Neural cell (in vitro differentiated cells): ENCODE data around the gene RIIAD1. TPM values are rescaled to one million over a fixed set of nuclear protein-coding genes. Genes with fewer than 3 reads are reported as not detected.

Experiments
- H2AFZ ChIP-seq: fragments of 200-600, 300-800 bp; sonication (generic), shearing (Covaris generic); 2 replicates; pipeline ENCODE4 v1.6.0; 2014; ENCODE audit warnings: low read depth, mild to moderate bottlenecking, antibody characterized with exemption, low read length, moderate library complexity
- H3F3A ChIP-seq: fragments of 200-600 bp; shearing (Covaris generic); 2 replicates; pipeline ENCODE4 v1.6.1; 2016; ENCODE audit warnings: mild to moderate bottlenecking, moderate library complexity, mixed read lengths, antibody characterized with exemption, low read length; ENCODE audit not compliant: insufficient read depth, poor library complexity, severe bottlenecking
- H3K27ac ChIP-seq: fragments of 200-600, 300-800 bp; sonication (generic), shearing (Covaris generic); 2 replicates; pipeline ENCODE4 v1.5.1; 2014; ENCODE audit warnings: mild to moderate bottlenecking, low read length, moderate library complexity
- H3K27me3 ChIP-seq: fragments of 300-800, 200-600 bp; sonication (generic), shearing (Covaris generic); 2 replicates; pipeline ENCODE4 v1.6.0; 2014; ENCODE audit warnings: mild to moderate bottlenecking, low read depth, low read length, moderate library complexity; ENCODE audit not compliant: insufficient read depth
- H3K36me3 ChIP-seq: fragments of 300-800, 200-600 bp; sonication (generic), shearing (Covaris generic); 2 replicates; pipeline ENCODE4 v1.5.1; 2014; ENCODE audit warnings: mild to moderate bottlenecking, antibody characterized with exemption, low read length, moderate library complexity; ENCODE audit not compliant: insufficient read depth
- H3K4me2 ChIP-seq: fragments of 300-800, 200-600 bp; sonication (generic), shearing (Covaris generic); 2 replicates; pipeline ENCODE4 v1.6.0; 2014; ENCODE audit warnings: mild to moderate bottlenecking, low read length
- H3K4me3 ChIP-seq: fragments of 300-800, 200-600 bp; sonication (generic), shearing (Covaris generic); 2 replicates; pipeline ENCODE4 v1.5.1; 2014; ENCODE audit warnings: mild to moderate bottlenecking, low read length, moderate library complexity
- H3K79me2 ChIP-seq: fragments of 200-600 bp; shearing (Covaris generic); replicated peaks from 2 replicates; pipeline ENCODE4 v1.6.0; 2014; ENCODE audit warnings: mild to moderate bottlenecking, low read length, moderate library complexity; ENCODE audit not compliant: insufficient read depth
- H3K9ac ChIP-seq: fragments of 300-800, 200-600 bp; sonication (generic), shearing (Covaris generic); 2 replicates; pipeline ENCODE4 v1.6.1; 2016; ENCODE audit warnings: mild to moderate bottlenecking, low read length, mixed read lengths
- H3K9me2 ChIP-seq: fragments of 200-600 bp; shearing (Covaris generic); 2 replicates; pipeline ENCODE4 v1.6.1; 2016; ENCODE audit warnings: mild to moderate bottlenecking, low read length, mixed read lengths; ENCODE audit not compliant: insufficient read depth
- H3K9me3 ChIP-seq: fragments of 200-600, 300-800 bp; sonication (generic), shearing (Covaris generic); 2 replicates; pipeline ENCODE4 v1.6.1; 2016; ENCODE audit warnings: mild to moderate bottlenecking, mixed run types, low read length, moderate library complexity, mixed read lengths
- H4K20me1 ChIP-seq: fragments of 200-600 bp; shearing (Covaris generic); 2 replicates; pipeline ENCODE4 v1.6.1; 2016; ENCODE audit warnings: mild to moderate bottlenecking, mixed run types; ENCODE audit not compliant: insufficient read depth
- CTCF ChIP-seq: fragments of 450-650 bp; IDR thresholded peaks from 2 replicates; pipeline ENCODE4 v1.5.1; 2014; ENCODE audit warnings: antibody characterized with exemption, mild to moderate bottlenecking, moderate library complexity; ENCODE audit not compliant: poor library complexity, severe bottlenecking
- EP300 ChIP-seq: fragments of 450-650 bp; conservative IDR thresholded peaks from 2 replicates; pipeline ENCODE4 v1.6.1; 2014; ENCODE audit warnings: antibody characterized with exemption, mild to moderate bottlenecking, moderate library complexity; ENCODE audit not compliant: poor library complexity, severe bottlenecking
- EZH2 ChIP-seq: fragments of 200-600, 300-800 bp; shearing (Covaris generic), sonication (generic); IDR thresholded peaks from 2 replicates; pipeline ENCODE4 v1.6.1; 2014; ENCODE audit warnings: antibody characterized with exemption, low read length, borderline replicate concordance, mild to moderate bottlenecking; ENCODE audit not compliant: insufficient read depth, poor library complexity, severe bottlenecking
- MXI1 ChIP-seq: fragments of 450-650 bp; conservative IDR thresholded peaks from 2 replicates; pipeline ENCODE4 v1.6.1; 2014; ENCODE audit warnings: antibody characterized with exemption, mild to moderate bottlenecking; ENCODE audit not compliant: poor library complexity, severe bottlenecking
- POLR2AphosphoS5 ChIP-seq: IDR thresholded peaks from 2 replicates; pipeline ENCODE4 v1.6.1; 2012
- RAD21 ChIP-seq: fragments of 450-650 bp; conservative IDR thresholded peaks from 2 replicates; pipeline ENCODE4 v1.6.1; 2014; ENCODE audit warnings: antibody characterized with exemption, mild to moderate bottlenecking, moderate library complexity
- REST ChIP-seq: IDR thresholded peaks from 2 replicates; pipeline ENCODE4 v1.6.1; 2012; ENCODE audit warnings: borderline replicate concordance
- SMC3 ChIP-seq: fragments of 450-650 bp; conservative IDR thresholded peaks from 2 replicates; pipeline ENCODE4 v1.6.1; 2014; ENCODE audit warnings: antibody characterized with exemption, mild to moderate bottlenecking, moderate library complexity; ENCODE audit not compliant: poor library complexity
- TAF1 ChIP-seq: IDR thresholded peaks from 2 replicates; pipeline ENCODE4 v1.6.1; 2012; ENCODE audit warnings: low read depth
- polyA plus RNA-seq: library from polyadenylated mRNA; depleted of rRNA; stranded (reverse); fragments of >200 nt; gene quantifications from 2 replicates; pipeline ENCODE4 v1.2.3, GENCODE V29; 2014

Gene RIIAD1
- polyA plus RNA-seq, 1 donor from 2014 or later: 23.5 TPM

DNA sequence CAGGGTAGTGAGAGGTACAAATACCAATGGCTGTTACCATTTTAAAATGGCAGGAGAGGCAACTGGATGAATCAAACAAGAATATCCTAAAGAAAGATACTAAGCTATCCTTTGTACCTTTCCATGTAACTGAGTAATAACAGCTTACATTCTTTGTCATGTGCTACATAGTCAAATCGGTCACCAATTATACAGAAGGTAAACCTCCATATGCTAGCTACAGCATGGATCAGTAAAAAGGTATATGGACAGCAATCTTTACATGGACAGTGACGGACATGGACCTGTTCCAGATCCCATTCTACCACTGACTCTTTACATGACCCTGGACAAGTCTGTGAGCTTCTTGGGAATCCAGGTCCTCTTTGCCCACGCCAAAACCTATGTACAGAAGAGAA is 55.3 kb downstream of the RIIAD1 start:
- no peak overlapping the region for H2AFZ ChIP-seq
- H3K4me3 ChIP-seq: no peak overlapping the region
- peaks cover 7% of the 10 kb centered on the region for H3K36me3 ChIP-seq
- no peaks in the 10 kb centered on the region for H3K9me3 ChIP-seq
- no peaks in the 10 kb centered on the region for H3K27me3 ChIP-seq
- no peaks in the 10 kb centered on the region for H3F3A ChIP-seq
- no peak overlapping the region for H3K9ac ChIP-seq
- no peak overlapping the region for H3K4me2 ChIP-seq
- no peaks in the 10 kb centered on the region for H3K79me2 ChIP-seq
- no peaks in the 10 kb centered on the region for H3K9me2 ChIP-seq
- H3K27ac ChIP-seq: no peak overlapping the region
- H4K20me1 ChIP-seq: no peaks in the 10 kb centered on the region
- TF ChIP-seq EP300: no peak
- TF ChIP-seq REST: no peak
- TF ChIP-seq MXI1: no peak
- TF ChIP-seq SMC3: no peak
- TF ChIP-seq POLR2AphosphoS5: no peak
- TF ChIP-seq CTCF: no peak
- no peak for TF ChIP-seq TAF1
- TF ChIP-seq RAD21: no peak
- no peak for TF ChIP-seq EZH2

DNA sequence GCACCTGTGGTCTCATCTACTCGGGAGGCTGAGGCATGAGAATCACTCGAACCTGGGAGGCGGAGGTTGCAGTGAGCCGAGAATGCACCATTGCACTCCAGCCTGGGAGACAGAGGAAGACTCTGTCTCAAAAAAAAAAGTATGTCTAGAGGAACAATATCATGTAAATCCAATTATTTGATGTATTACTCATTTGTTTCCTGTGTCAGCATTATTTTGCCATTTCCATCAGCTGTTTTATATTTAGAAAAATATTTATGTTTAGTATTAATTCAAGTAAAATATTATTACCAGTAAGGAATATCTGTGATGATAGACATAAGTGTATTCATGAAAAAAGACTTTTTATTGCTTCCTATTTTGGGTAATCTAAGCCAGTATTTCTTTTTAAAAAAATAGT is 56.0 kb downstream of the RIIAD1 start:
- TF ChIP-seq EP300 (no peak), EZH2 (no peak), RAD21 (no peak), CTCF (no peak), REST (no peak), SMC3 (no peak), POLR2AphosphoS5 (no peak), TAF1 (no peak)
- Histone ChIP-seq H3K27me3 (no peaks in the 10 kb centered on the region), H2AFZ (no peak overlapping the region), H3K9ac (no peak overlapping the region), H3K27ac (no peak overlapping the region), H3K4me2 (no peak overlapping the region), H3F3A (no peaks in the 10 kb centered on the region), H4K20me1 (no peaks in the 10 kb centered on the region), H3K79me2 (no peaks in the 10 kb centered on the region), H3K36me3 (peaks cover 7% of the 10 kb centered on the region), H3K9me3 (no peaks in the 10 kb centered on the region), H3K9me2 (no peaks in the 10 kb centered on the region), H3K4me3 (no peak overlapping the region)
